ENCODE measurements around the gene FBXL19. TPM values are rescaled to one million over a fixed set of nuclear protein-coding genes. Genes with fewer than 3 reads are reported as not detected.
A peak's percentile ranks its signal among the peaks of the same experiment; 100 is the strongest.

FBXL19 gene
- total and polyA plus RNA-seq, 8 donors: 3.8 to 26.8 (median 6.7) TPM

- no peak for FAIRE-seq
- Histone ChIP-seq H3K9me3 (no peaks in the 10 kb centered on the region), H3K27me3 (no peaks in the 10 kb centered on the region), H3K4me3 (peak overlapping the region; percentile 68 to 82 (median 76)), H3K4me1 (peaks cover 0 to 6% (median 3%) of the 10 kb centered on the region in 3 donors), H3K36me3 (peaks cover 0 to 14% (median 6%) of the 10 kb centered on the region in 3 donors), H3K27ac (peak overlapping the region; percentile 93 to 98 (median 95))
- intact Hi-C loops (cut with DNase I): no loop called here
- DNase-seq: peak; percentile 71 to 92 (median 86)
- WGBS, 2 donors: 23 to 25% methylated on average over 42 of the region's 42 CpGs
- TF ChIP-seq CTCF (IDR thresholded peaks at IDR 0.05): no peak
- peak; percentile 68 to 85 (median 76) for ATAC-seq
These were observed 33.5 kb downstream of the FBXL19 start for GRCh38 chr16:30956601-30957455.

GRCh38 chr16:30957456-30958174 is 34.2 kb downstream of the FBXL19 start, which contains the start of gene SETD1A:
TSS of gene SETD1A (plus strand) at chr16:30957754. CDS start at chr16:30958732, 978 bp downstream.
- no peaks in the 10 kb centered on the region for H3K27me3 ChIP-seq
- peak within 1 kb of the TSS; percentile 93 to 98 (median 95) for H3K27ac ChIP-seq
- H3K36me3 ChIP-seq: peaks cover 5 to 22% (median 6%) of the 10 kb centered on the region in 3 donors
- FAIRE-seq: no peak
- intact Hi-C loops (cut with DNase I): no loop called here
- ATAC-seq: peak; percentile 93 to 96 (median 93)
- DNase-seq: peak; percentile 93 to 98 (median 96)
- WGBS, 2 donors: 0 to 1% methylated on average over 56 to 82 of the region's 85 CpGs
- TF ChIP-seq CTCF (IDR thresholded peaks at IDR 0.05): no peak
- H3K4me3 ChIP-seq: peak within 1 kb of the TSS; percentile 68 to 82 (median 76)
- H3K4me1 ChIP-seq: peaks cover 0 to 6% (median 3%) of the 10 kb centered on the region in 3 donors
- no peaks in the 10 kb centered on the region for H3K9me3 ChIP-seq

GRCh38 chr16:30958175-30959079 is 35.1 kb downstream of the FBXL19 start:
- intact Hi-C loops (cut with DNase I): no loop called here
- peaks cover 0 to 6% (median 3%) of the 10 kb centered on the region in 3 donors for H3K4me1 ChIP-seq
- ATAC-seq (peak in 3 of 4 donors; percentile 4 to 35 (median 10)), FAIRE-seq (no peak), DNase-seq (peak; percentile 48 to 85 (median 72))
- peak overlapping the region; percentile 93 to 98 (median 95) for H3K27ac ChIP-seq
- no peaks in the 10 kb centered on the region for H3K27me3 ChIP-seq
- TF ChIP-seq CTCF (IDR thresholded peaks at IDR 0.05): no peak
- 8 to 10% methylated on average over 46 to 55 of the region's 55 CpGs for WGBS, 2 donors
- H3K4me3 ChIP-seq: peak overlapping the region; percentile 68 to 82 (median 76)
- H3K36me3 ChIP-seq: peaks cover 5 to 30% (median 6%) of the 10 kb centered on the region in 3 donors
- no peaks in the 10 kb centered on the region for H3K9me3 ChIP-seq

- 93% methylated on average over 11 of the region's 11 CpGs for WGBS, 2 donors
- no peak for DNase-seq
These were observed 38.0 kb downstream of the FBXL19 start for GRCh38 chr16:30961384-30961783.

More at GRCh38 chr16:30961384-30961783, 38.0 kb downstream of the FBXL19 start:
- ATAC-seq (no peak), FAIRE-seq (no peak)
- Histone ChIP-seq H3K27ac (no peak overlapping the region), H3K36me3 (peaks cover 5 to 57% (median 16%) of the 10 kb centered on the region in 3 donors), H3K4me1 (peaks cover 0 to 6% (median 3%) of the 10 kb centered on the region in 3 donors), H3K27me3 (no peaks in the 10 kb centered on the region), H3K4me3 (no peak overlapping the region), H3K9me3 (no peaks in the 10 kb centered on the region)
- TF ChIP-seq CTCF (IDR thresholded peaks at IDR 0.05): no peak
- intact Hi-C loops (cut with DNase I): no loop called here

Measured in pancreas (tissue), 10 donors.